BJ (cell line): ENCODE data around the gene S100A5. TPM values are rescaled to one million over a fixed set of nuclear protein-coding genes. Genes with fewer than 3 reads are reported as not detected.

Experiments
- CTCF ChIA-PET: fragments of 350-600 bp; formaldehyde crosslinking; extraction: SDS; loops from one replicate; lab custom pipeline; 2021; ENCODE audit warnings: antibody characterized with exemption, inconsistent platforms; lab: Yijun Ruan, JAX
- POLR2A ChIA-PET: fragments of 300-600 bp; sonication (Branson Sonifier 250); formaldehyde crosslinking; extraction: SDS; loops from one replicate; lab custom pipeline; 2021; ENCODE audit warnings: antibody characterized with exemption; lab: Charles Lee
- DNase-seq: peaks from one replicate; pipeline ENCODE4 v3.0.0-alpha.2; 2011; ENCODE audit warnings: low read depth
- H3K27me3 ChIP-seq: 2 replicates; pipeline ENCODE4 v1.6.0; 2011; ENCODE audit warnings: low read length; ENCODE audit not compliant: control insufficient read depth, insufficient read depth
- H3K36me3 ChIP-seq: 2 replicates; pipeline ENCODE4 v1.5.1; 2011; ENCODE audit warnings: low read length; ENCODE audit not compliant: control insufficient read depth, insufficient read depth
- H3K4me3 ChIP-seq: 2 replicates; pipeline ENCODE4 v1.5.1; 2011; ENCODE audit warnings: low read depth, mild to moderate bottlenecking, control low read depth, low read length
- CTCF ChIP-seq: IDR thresholded peaks from 2 replicates; pipeline ENCODE4 v1.5.1; 2011; ENCODE audit warnings: low read depth, mild to moderate bottlenecking, control low read depth, inconsistent platforms, low read length, moderate library complexity; ENCODE audit not compliant: insufficient read depth
- polyA plus RNA-seq: library from polyadenylated mRNA; depleted of rRNA; stranded (reverse); fragments of >200 nt; gene quantifications from 2 replicates; pipeline ENCODE4 v1.2.3, GENCODE V29; 2011

Gene S100A5
- polyA plus RNA-seq, 1 experiment: 0.28 TPM

GRCh38 chr1:153506831-153507413 lies 33.8 kb downstream of the S100A5 start:
- Histone ChIP-seq H3K27me3 (peaks cover 1% of the 10 kb centered on the region; the same call in 1 of the 2 replicates), H3K4me3 (no peak overlapping the region), H3K36me3 (no peaks in the 10 kb centered on the region)
- ChIA-PET POLR2A (no interaction called here), CTCF (interaction anchor here (0.6 to 11.1 kb wide), 8 partner anchors 12 to 154 kb away, joined by 3 to 223 read pairs (median 4); partner anchors contain the start of gene S100A13)
- no peak for TF ChIP-seq CTCF
- peak; percentile 70 for DNase-seq

- no peaks in the 10 kb centered on the region for H3K36me3 ChIP-seq
- CTCF ChIA-PET: interaction anchor here (0.8 to 11.1 kb wide), 7 partner anchors 12 to 153 kb away, joined by 3 to 223 read pairs (median 4); partner anchors contain the start of gene S100A13
- H3K27me3 ChIP-seq: peaks cover 1% of the 10 kb centered on the region; the same call in 1 of the 2 replicates
- DNase-seq: no peak
- no peak for TF ChIP-seq CTCF
- H3K4me3 ChIP-seq: no peak overlapping the region
- POLR2A ChIA-PET: no interaction called here
Measured at GRCh38 chr1:153506386-153506785, 34.3 kb downstream of the S100A5 start.

- ChIA-PET POLR2A (no interaction called here), CTCF (interaction anchor here (2.7 to 9.0 kb wide), 2 partner anchors 11 to 67 kb away, joined by 7 to 67 read pairs; no protein-coding TSS in a partner anchor)
- no peak for TF ChIP-seq CTCF
- no peak for DNase-seq
- Histone ChIP-seq H3K4me3 (no peak overlapping the region), H3K27me3 (peaks cover 1% of the 10 kb centered on the region; the same call in 1 of the 2 replicates), H3K36me3 (no peaks in the 10 kb centered on the region)
Measured at GRCh38 chr1:153505576-153505975, 35.2 kb downstream of the S100A5 start.

- H3K36me3 ChIP-seq: no peaks in the 10 kb centered on the region
- POLR2A ChIA-PET: no interaction called here
- CTCF ChIA-PET: interaction anchor here (2.7 to 18.6 kb wide), 3 partner anchors 9 to 149 kb away, joined by 7 to 404 read pairs (median 67); partner anchors contain the start of genes PGLYRP4 and S100A9
Measured at GRCh38 chr1:153503766-153504165, 37.0 kb downstream of the S100A5 start.

More at GRCh38 chr1:153503766-153504165, 37.0 kb downstream of the S100A5 start:
- Histone ChIP-seq H3K27me3 (peaks cover 9% of the 10 kb centered on the region), H3K4me3 (no peak overlapping the region)
- TF ChIP-seq CTCF: no peak
- DNase-seq: no peak
